ENCODE data around the gene WDR93.
"Not testable (repeated sequence)": the region's sequence is repeated elsewhere in the genome, so short reads cannot be mapped to it uniquely, and the experiment has no call there.

WDR93 gene

DNA sequence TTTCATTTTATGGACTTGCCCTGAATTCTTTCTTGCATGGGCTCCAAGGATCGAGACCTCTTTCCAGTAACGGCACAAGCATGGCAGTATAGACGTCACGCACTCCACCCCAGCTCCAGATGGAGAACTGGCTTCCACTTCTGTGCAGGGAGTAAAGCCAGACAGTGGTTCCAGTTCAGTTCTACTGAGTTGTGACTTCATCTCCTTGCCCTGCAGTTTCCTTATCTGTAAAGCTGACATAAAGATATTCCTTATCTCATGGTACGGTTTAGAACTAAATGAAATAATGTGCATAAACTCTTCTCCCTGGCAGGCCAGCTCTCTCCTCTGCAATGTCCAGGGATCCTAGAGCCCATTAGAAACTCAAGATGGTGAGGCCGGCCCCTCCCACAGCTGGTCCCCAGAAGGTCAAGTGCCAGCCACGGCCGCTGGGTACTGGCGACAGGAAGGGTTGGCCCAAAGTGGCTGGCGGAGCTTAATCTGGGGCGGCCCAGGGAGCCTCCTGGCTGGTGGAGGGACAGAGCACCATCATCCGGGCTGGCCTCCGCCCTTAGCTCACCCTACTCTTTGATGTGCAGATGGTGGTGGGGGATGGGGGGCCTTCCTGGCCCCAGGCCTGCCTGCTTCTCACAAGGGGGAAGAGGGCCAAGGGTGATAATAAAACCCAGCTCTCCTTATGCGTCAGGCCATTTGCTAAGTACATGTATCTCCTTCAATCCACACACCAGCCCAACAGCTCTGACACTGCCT, 92.7 kb downstream of the WDR93 start:
- H3K4me3 ChIP-seq (ENCODE audit: control insufficient read depth, low read depth, low read length): no peak overlapping the region
- DNase-seq (ENCODE audit: low read depth): peak; percentile 83
- TF ChIP-seq, protein P1, sequence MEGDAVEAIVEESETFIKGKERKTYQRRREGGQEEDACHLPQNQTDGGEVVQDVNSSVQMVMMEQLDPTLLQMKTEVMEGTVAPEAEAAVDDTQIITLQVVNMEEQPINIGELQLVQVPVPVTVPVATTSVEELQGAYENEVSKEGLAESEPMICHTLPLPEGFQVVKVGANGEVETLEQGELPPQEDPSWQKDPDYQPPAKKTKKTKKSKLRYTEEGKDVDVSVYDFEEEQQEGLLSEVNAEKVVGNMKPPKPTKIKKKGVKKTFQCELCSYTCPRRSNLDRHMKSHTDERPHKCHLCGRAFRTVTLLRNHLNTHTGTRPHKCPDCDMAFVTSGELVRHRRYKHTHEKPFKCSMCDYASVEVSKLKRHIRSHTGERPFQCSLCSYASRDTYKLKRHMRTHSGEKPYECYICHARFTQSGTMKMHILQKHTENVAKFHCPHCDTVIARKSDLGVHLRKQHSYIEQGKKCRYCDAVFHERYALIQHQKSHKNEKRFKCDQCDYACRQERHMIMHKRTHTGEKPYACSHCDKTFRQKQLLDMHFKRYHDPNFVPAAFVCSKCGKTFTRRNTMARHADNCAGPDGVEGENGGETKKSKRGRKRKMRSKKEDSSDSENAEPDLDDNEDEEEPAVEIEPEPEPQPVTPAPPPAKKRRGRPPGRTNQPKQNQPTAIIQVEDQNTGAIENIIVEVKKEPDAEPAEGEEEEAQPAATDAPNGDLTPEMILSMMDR (conservative IDR thresholded peaks at IDR 0.05; ENCODE audit: control insufficient read depth, insufficient read depth, low read depth, low read length): no peak

DNA sequence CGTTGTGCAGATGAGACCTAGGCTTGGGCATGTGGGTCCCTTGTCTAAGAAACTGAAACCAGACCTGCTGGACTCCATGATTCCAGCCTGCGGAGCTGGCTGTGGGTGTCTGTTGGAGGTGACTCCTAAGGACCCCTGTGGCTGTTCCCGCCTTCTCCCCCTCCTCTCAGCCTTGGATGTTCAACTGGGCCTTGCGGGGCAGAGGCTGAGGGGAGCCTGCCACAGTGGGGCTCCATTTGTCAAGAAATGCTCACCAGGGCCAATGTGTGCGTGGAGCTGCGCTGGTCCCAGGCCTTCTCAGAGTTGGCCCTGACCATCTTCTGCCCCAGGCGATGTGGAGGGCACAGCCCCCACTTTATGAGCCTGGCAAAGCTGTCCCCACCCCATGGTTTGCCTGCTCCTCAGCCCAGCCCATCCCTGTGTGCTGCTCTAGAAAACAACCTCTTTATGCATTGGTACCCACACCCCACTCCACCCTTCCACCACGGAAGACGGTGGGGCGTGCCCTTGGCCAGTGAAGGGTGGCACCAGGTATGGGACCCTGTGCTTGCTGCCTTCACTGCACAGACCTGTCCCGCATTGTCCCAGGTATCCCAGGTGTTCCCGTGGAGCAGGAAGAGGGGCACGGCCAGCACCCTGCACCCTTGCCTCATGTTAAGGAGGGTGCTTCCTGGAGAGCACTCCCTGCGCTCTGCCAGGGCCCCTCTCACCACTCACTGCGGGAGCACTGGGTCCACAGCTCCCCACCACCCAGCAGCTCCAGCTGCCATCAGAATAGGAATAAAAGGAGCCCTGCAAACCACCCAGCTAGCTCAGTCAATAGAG, 93.5 kb downstream of the WDR93 start:
- TF ChIP-seq, protein P1 (conservative IDR thresholded peaks at IDR 0.05; ENCODE audit: control insufficient read depth, insufficient read depth, low read depth, low read length): no peak
- no peak overlapping the region for H3K4me3 ChIP-seq (ENCODE audit: control insufficient read depth, low read depth, low read length)
- no peak for DNase-seq (ENCODE audit: low read depth)

DNA sequence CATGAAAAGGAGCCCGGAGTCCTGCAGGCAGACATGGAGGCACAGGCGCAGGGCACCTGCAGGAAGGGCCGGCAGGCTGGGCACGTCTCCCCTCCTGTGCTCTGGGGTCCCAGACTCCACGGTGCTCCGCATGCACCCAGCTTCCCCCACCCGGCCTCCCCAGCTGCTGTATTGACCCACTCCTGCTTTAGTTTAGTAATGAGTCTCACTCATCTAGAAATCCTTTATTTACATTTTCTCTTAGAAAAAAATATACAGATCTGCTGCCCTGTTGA, 94.0 kb downstream of the WDR93 start:
- TF ChIP-seq, protein P1 (conservative IDR thresholded peaks at IDR 0.05; ENCODE audit: control insufficient read depth, insufficient read depth, low read depth, low read length): no peak
- no peak for DNase-seq (ENCODE audit: low read depth)
- H3K4me3 ChIP-seq (ENCODE audit: control insufficient read depth, low read depth, low read length): no peak overlapping the region

DNA sequence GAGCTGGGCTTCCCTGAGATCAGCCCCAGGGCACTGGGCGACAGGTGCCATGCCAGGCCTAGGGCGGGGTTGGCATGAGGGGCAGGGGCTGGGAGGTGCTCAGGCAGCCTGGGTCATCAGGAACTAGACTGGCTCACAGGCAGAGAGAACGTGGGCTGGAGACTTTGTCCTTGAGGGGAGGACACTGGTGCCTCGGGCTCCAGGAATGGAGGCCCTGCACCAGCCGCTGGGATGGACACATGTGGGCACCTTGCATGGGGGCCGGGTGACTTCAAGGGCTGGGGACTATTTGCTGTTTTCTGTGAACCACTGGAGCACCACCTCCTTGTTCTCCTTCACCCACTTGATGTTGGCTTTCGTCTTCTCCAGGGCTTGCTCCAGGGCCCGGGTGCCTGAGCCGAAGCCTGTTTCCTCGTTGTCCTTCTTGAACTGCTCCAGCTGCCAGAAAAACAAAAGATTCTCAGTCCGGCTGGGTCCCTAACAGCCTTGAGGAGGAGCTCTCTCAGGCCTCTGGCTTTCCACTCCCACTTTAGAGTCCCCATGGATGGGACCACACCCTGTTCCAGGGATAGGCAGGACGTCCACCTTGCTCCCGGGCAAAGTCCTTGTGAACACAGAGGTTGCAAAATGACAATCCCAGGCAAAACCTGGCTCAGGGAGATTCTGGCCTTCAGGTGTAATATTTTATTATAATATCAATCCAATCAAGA, 94.6 kb downstream of the WDR93 start:
- TF ChIP-seq, protein P1 (conservative IDR thresholded peaks at IDR 0.05; ENCODE audit: control insufficient read depth, insufficient read depth, low read depth, low read length): no peak
- no peak for DNase-seq (ENCODE audit: low read depth)
- no peak overlapping the region for H3K4me3 ChIP-seq (ENCODE audit: control insufficient read depth, low read depth, low read length)

DNA sequence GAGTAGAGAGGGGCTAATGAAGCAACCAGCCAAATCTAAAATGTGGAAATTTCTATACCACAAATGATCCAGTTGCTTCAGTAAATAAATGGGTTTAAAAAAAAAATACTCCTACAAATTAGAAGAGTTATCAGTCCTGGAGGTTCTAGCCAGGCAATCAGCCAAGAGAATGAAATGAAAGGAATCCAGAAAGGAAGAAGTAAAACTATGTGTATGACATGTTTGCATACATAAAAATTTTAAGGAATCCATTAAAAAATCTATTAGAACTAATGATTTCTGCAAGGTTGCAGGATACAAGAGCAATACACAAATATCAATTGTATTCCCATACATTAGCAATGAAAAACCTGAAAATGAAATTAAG, 95.1 kb downstream of the WDR93 start:
- H3K4me3 ChIP-seq (ENCODE audit: control insufficient read depth, low read depth, low read length): no peak overlapping the region
- TF ChIP-seq, protein P1 (conservative IDR thresholded peaks at IDR 0.05; ENCODE audit: control insufficient read depth, insufficient read depth, low read depth, low read length): no peak
- no peak for DNase-seq (ENCODE audit: low read depth)

DNA sequence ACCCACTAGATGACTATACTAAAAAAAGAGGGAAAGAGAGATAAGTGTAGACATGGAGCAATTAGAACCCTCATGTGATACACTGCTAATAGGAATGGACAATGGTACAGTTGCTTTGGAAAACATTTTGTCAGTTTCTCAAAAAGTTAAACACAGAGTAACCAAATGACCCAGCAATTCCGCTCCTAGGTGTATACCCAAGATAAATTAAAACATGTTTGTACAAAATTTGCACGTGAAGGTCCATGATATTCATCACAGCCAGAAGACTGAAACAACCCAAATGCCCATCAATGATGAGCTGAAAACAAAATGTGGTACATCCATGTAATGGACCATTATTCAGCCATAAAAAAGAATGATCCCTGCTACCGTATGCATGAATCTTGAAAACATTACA, 97.3 kb downstream of the WDR93 start:
- TF ChIP-seq, protein P1 (conservative IDR thresholded peaks at IDR 0.05; ENCODE audit: control insufficient read depth, insufficient read depth, low read depth, low read length): no peak
- no peak for DNase-seq (ENCODE audit: low read depth)
- H3K4me3 ChIP-seq (ENCODE audit: control insufficient read depth, low read depth, low read length): no peak overlapping the region

DNA sequence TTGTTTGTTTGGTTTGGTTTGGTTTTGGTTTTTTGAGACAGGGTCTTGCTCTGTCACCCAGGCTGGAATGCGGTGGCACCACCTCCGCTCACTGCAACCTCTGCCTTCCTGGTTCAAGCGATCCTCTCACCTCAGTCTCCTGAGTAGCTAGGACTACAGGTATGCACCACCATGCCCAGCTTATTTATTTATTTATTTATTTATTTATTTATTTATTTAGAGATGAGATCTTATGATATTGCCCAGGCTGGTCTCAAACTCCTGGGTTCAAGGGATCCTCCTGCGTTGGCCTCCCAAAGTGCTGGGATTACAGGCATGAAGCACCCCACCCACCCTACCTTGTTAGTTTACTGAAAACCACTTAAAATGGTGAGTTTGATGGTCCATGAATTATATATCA, 98.0 kb downstream of the WDR93 start:
- H3K4me3 ChIP-seq (ENCODE audit: control insufficient read depth, low read depth, low read length); DNase-seq (ENCODE audit: low read depth): not testable (repeated sequence)
